HG02642 (cell line): ENCODE measurements around the gene PCNT.

ENCODE experiments used
- ATAC-seq: cut with Tn5 transposase; IDR thresholded peaks from one replicate; pipeline ENCODE4 v1.9.1; 2021; ENCODE audit warnings: mild to moderate bottlenecking; ENCODE audit not compliant: unreplicated experiment, poor library complexity

The PCNT gene, protein sequence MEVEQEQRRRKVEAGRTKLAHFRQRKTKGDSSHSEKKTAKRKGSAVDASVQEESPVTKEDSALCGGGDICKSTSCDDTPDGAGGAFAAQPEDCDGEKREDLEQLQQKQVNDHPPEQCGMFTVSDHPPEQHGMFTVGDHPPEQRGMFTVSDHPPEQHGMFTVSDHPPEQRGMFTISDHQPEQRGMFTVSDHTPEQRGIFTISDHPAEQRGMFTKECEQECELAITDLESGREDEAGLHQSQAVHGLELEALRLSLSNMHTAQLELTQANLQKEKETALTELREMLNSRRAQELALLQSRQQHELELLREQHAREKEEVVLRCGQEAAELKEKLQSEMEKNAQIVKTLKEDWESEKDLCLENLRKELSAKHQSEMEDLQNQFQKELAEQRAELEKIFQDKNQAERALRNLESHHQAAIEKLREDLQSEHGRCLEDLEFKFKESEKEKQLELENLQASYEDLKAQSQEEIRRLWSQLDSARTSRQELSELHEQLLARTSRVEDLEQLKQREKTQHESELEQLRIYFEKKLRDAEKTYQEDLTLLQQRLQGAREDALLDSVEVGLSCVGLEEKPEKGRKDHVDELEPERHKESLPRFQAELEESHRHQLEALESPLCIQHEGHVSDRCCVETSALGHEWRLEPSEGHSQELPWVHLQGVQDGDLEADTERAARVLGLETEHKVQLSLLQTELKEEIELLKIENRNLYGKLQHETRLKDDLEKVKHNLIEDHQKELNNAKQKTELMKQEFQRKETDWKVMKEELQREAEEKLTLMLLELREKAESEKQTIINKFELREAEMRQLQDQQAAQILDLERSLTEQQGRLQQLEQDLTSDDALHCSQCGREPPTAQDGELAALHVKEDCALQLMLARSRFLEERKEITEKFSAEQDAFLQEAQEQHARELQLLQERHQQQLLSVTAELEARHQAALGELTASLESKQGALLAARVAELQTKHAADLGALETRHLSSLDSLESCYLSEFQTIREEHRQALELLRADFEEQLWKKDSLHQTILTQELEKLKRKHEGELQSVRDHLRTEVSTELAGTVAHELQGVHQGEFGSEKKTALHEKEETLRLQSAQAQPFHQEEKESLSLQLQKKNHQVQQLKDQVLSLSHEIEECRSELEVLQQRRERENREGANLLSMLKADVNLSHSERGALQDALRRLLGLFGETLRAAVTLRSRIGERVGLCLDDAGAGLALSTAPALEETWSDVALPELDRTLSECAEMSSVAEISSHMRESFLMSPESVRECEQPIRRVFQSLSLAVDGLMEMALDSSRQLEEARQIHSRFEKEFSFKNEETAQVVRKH (N-terminal part only)

GRCh38 chr21:46323710-46324389 lies at the start of gene PCNT, which contains the start of gene C21orf58:
PCNT (plus strand) TSS chr21:46324156; CDS start chr21:46324229, 73 bp downstream.
C21orf58 (minus strand) TSS chr21:46323870; CDS start chr21:46322738, 1,132 bp downstream.
- ATAC-seq, result peak; percentile 79

DNA sequence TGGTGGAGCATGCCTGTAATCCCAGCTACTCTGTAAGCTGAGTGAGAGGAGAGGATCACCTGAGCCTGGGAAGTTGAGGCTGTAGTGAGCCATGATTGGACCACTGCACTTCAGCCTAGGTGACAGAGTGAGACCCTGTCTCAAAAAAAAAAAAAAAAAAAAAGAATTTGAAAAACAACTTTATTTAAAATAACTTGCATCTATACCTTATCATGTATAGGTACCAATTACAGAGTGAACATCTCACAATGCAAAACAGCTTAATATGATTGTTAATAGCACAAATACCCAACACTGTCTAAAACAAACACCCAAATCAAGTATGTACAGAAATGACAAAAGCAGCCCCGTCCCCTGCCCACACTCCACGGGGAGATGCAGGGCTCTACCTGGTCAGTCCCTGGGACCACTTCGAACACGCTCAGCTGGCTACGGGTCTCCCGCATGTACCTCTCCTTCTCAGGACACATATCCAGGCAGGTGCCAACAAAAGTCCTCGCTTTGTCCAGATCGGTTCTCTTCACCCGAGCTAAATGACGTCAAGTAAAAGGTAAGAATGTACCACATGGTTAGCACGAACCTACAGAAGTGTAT lies 49.1 kb upstream of the PCNT start:
- no peak for ATAC-seq

DNA sequence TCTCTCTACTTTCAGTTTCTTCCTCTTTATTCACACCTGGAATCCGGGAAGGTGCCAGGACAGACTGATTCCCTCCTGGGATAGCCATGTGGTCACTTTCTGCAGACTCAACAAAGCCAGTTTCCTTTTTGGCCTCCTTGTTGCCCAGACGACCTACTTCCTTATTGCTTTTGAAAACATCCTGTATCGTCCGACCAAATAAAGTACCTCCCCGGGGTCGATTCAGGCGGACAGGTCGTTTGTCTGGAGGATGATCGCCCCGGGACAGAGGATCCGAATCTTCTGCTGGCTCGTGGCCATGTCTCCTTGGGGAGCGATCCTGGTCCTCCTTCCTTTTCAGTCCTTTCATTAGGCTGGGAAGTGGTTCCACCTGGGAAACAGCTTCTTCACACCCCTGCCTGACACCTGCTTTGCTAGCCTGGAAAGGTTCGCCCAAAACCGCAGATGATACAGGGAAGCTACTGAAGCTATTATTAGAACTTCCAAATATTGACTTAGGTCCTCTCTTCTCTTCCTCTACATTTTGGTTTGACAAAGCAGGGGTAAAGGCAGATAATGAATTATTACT lies 39.8 kb upstream of the PCNT start:
- no peak for ATAC-seq

- ATAC-seq, result no peak
Measured at GRCh38 chr21:46284733-46285132, 39.2 kb upstream of the PCNT start.

DNA sequence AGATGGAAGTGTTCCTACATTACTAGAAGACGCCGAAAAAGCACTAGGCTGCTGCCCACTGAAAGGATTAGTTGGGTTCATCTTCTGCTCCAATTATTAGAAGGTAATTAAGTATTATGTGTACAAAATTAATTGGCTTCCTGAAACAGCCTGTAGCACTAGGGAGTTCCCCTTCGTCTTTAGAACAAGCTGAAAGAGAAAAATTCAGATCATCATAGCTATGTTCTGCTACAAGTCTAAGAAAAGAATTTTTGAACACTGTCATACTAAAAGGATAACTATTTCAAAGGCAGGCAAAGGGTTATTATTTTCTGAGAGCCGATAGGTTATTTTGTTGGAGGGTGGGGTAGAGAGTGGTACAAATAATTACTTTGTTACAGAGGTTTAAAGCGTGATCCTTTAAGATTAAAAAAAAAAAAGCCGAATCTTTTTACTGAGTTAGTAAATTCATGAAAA lies 38.7 kb upstream of the PCNT start, which contains the start of gene MCM3AP:
MCM3AP (minus strand) TSS at position 406 of the 456 bp plus-strand sequence; CDS start at position 81, 325 bp downstream.
- no peak for ATAC-seq

GRCh38 chr21:46285761-46286647 lies 38.0 kb upstream of the PCNT start, which contains the start of gene YBEY:
YBEY (plus strand) TSS chr21:46286342; CDS start chr21:46286914, 572 bp downstream.
- ATAC-seq, result peak; percentile 91

- ATAC-seq, result no peak
Measured at GRCh38 chr21:46286648-46287002, 37.3 kb upstream of the PCNT start.

DNA sequence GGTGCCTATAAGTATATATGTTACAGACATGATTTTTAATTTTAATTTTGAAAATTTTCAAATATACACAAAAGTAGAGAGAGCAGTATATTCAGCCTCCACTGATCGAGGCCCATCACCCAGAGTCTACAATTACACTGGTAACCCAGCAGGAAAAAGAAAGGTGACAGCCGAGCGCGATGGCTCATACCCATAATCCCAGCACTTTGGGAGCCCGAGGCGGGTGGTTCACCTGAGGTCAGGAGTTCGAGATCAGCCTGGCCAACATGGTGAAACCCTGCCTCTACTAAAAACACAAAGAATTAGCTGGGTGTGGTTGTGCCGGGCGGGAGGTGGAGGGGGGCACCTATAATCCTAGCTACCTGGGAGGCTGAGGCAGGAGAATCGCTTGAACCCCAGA lies 36.4 kb upstream of the PCNT start:
- ATAC-seq, result no peak

- ATAC-seq, result no peak
Measured at GRCh38 chr21:46289655-46290179, 34.2 kb upstream of the PCNT start.

DNA sequence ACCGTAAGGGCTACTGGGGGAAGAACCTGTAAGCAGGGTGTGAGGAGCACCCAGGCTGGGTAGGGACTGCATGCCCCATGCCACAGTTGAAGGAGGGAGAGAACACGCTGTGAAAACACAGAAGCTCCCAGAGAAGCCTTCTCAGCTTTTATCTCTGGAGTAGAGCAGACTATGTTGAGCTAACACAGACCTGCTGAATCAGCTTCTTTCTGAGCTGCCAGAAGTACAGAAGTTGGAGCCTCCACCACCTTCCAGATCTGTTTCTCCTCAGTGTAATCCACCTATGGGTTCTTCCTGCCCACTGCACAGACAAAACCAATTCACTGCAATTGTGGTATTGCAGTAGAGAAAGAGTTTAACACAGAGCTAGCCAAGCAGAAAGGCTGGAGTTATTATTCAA lies 32.4 kb upstream of the PCNT start:
- no peak for ATAC-seq

DNA sequence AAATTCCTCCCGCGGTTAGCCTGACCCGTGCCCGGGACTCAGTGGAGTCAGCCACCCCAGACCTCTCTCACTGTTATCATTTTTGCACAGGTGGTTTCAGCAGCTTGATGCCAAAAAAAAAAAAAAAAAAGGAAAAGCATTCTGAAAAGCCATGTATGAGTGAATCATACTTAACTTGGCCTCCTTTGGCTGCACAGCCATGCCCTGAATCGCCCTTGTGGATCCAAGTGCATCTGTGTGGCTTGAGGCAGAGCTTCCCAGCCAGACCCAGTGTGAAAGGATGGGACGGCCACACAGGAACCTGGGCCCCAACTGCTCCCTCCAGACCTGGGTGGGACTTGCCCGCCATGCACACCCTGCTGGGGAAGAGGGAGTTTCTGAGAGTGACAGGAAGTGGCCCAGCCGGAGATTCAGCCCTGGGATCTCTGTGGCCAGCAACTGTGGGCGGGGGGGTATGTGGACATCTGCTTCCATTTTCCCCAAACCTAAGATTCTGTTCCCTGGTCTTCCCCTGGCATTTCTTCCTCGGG lies 29.2 kb upstream of the PCNT start:
- ATAC-seq, result no peak

DNA sequence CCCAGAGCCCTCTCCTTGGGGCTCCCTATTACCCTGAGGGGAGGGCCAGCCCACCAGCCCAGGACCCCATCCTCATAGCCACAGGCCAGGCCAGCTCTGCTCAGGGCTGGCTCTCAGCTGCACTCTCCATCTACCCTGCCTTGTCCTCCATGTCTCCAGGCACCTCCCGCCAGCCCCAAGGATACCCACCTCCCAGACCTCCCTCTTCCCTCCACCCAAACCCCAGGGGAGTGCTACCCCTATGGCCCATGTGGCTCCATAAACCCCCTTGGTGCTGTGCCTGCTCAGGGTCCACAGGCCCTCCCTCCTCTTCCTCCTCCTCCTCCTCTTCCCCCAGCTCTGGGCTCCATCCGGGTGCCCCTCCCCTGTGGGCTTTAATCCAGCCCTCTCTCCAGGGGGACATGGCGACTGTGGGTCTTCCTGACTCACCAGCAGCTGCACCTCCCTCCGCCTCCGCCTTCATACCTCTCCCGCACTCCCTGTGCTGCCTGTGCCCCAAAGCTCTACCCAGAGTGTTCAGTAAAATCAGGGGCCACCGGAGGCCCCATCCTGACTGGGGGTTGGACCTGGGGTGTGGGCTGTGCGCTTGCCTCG lies 28.7 kb upstream of the PCNT start:
- no peak for ATAC-seq

GRCh38 chr21:46295996-46296752 lies 27.8 kb upstream of the PCNT start:
- ATAC-seq, result peak; percentile 78

GRCh38 chr21:46297338-46298271 lies 26.4 kb upstream of the PCNT start:
- ATAC-seq, result no peak

- ATAC-seq, result no peak
Measured at GRCh38 chr21:46299167-46299566, 24.8 kb upstream of the PCNT start.
